Right kidney (tissue), 1 donor: ENCODE measurements around the gene ZPR1.
"Not testable (repeated sequence)": the region's sequence is repeated elsewhere in the genome, so short reads cannot be mapped to it uniquely, and the experiment has no call there.

Experiments used
- DNase-seq: peaks from one replicate; pipeline ENCODE4 v3.0.0-alpha.2; 2016

The ZPR1 gene

DNA sequence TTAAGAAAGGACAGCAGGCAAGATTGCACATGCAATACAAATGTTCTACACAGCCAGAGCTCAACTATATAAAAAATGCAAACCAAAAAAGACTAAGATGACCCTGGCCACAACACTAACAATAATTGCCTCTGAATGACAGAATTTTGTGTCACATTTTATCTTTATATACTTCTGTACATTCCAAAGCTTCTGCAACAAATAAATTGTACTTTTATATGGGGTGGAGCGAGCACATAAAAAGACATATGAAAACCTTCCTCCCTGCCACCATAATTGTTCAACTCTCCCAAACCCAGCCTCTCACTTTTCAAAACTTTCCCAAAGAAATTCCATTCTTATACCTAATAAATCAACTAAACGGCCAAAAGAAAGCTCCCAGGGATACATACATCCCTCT, 25.7 kb downstream of the ZPR1 start:
- no peak for DNase-seq

DNA sequence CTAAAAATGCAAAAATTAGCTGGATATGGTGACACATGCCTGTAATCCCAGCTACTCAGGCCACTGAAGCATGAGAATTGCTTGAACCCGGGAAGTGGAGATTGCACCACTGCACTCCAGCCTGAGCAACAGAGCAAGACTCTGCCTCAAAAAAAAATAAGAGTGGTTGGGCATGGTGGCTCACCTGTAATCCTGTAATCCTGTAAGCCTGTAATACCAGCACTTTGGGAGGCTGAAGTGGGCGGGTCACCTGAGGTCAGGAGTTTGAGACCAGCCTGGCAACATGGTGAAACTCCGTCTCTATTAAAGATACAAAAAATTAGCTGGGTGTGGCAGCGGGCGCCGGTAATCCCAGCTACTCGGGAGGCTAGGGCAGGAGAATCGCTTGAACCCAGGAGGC, 31.8 kb downstream of the ZPR1 start:
- DNase-seq = not testable (repeated sequence)

DNA sequence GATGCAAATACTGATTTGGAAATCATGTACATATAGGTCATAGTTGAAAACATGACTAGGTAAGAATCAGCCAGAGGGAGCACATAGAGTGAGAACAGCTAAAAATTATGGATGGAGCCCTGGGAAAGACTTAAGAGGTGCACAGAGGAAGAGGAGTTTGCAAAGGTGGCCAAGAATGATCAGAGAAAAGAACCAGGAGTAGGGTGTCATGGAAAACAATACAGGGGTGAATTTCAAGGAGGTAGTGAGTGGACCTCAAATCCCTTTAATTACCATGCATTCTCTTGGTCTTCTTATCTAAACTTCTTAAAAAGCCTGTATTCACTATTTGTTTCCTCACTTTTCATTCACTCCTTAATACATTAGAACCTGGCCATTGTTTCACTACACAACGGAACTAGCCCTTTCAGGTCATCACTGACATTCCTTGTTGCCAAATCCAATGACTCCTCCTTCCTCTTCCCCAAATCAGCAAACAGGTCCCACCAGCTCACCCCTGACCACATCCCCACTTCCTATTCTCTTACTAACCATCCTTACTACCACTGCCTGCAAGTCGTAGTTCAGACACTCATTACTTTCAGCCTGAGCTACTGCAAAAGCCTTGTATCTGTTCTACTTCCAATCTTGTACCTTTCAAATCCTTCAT, 37.6 kb downstream of the ZPR1 start:
- DNase-seq = no peak

DNA sequence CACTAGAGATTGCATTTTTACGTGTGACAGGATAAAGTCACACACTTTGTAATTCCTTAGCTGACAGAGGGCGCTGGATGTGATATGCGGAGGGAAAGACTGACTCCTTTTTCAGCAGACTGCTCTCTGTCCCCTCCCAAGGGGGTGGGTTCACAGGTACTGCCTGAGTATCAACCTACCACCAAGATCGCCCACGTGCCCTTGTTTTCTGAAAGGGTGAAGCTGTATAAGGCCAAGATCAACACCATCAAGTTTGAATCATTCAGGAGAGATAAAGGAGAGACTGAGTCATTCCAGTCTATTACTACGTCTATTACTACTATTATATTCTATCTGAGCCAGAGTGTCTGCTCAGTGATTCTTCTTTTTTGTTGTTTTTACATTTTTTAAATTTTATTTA, 45.7 kb downstream of the ZPR1 start:
- no peak for DNase-seq

DNA sequence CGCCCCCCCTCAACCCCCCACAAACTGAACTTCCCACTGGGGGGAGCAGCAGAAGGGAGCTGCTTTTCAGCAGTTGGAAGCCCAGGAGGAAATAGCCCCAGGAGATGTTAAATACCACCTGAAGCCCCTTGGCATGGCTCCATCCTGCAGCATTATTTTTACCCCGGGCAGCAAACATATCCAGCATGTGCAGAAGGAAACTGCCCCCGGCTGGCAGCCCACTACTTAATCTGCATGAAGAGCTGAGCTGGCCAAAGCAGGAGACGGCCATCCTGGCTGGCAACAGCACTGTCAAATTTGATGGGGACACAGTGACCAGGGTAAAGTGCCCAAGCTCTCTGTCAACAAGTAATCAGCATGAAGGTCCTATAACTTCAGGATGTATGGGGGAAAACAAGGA, 47.1 kb downstream of the ZPR1 start:
- no peak for DNase-seq

DNA sequence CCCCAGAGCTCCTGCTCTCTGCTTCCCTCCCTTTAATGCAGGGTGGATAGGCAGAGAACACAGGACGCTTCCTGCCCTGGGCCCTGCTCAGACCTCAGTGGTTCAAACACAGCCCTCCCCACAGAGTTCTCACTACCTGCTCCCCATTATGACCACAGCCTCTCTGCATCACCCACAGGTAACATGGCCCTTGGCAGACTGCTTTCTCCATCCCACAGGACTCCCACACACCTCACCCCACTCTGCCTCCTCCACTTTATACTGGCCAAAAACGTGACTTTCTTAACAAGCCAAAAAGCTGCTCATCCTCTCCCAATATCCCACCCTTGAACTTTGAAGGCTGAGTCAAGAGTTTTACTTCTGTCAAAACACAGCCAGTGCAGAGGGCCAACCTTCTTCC, 48.8 kb downstream of the ZPR1 start:
- DNase-seq = no peak

DNA sequence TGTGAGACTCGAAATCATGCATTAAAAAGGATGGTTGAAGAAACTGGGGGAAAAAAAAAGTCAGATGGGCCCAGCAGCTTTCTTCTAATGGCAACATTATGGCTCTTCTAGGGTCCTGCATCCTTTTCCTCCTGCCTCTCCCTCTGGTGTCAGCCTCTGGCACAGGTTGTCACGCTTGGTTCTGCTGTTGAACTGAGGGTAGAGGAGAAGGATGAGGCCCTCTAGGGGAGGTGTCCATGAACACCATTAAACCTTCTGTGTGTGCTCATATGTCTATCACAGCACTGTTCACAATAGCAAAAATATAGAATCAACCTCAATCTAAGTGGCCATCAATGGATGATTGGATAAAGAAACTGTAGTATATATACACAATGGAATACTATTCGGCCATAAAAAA, 51.1 kb downstream of the ZPR1 start:
- no peak for DNase-seq

DNA sequence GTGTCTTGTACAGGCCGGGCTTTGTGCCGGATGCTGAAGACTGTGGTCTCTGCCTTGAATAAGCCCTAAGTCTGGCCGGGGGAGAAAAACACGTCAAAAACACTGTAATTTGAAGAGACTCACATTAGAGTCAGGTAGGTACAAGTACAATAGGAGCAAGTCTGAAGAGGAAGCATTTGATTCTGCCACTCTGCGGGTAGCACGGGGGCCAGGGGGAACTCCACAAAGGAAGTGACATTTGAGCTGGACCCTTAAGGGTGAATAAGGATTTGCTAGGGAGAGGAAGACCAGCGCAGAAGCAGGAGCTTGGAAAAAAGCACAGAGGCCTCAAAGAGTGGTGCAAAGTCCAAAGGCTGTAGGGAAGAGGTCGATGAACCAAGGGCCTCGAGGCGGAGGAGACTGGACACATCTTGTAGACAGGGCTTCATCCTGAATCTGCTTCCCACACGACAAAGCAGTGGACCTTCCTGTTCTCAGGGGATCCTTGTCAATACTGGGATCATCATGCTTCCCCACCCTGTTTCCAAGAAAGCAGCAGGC, 53.8 kb downstream of the ZPR1 start:
- no peak for DNase-seq

DNA sequence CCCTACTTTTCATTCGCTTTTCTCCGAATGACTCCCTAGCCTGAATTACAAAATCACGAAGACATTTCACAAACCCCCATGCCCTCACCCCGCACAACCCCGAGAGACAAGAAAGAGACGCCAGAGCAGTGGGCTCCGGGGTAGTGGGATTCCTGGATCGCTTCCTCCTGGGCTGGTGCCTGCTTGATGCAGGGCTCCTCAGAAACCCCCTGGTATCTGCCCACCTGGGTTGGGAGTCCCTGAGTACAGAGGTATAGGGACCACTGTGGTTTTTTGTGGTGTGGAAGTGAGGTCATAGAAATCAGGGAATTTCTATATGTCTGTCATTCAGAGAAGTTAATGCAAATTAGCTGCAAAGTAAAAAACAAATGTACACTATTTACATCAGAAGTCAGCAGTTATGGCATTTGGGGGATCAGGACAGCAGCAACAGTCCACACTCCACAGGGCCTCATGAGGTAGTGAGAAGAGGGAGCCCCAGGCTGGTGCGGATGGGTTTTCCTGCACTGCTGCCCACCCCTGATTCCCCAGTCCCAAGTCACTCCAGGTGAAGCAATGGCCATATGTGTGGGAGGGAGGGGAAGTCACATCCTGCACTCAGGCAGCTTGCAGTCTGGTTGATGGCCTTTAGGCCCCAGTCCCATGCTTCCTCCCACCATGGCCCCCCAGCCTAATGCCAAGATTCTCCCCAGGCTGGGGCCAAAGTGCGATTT, 54.6 kb downstream of the ZPR1 start:
- no peak for DNase-seq

DNA sequence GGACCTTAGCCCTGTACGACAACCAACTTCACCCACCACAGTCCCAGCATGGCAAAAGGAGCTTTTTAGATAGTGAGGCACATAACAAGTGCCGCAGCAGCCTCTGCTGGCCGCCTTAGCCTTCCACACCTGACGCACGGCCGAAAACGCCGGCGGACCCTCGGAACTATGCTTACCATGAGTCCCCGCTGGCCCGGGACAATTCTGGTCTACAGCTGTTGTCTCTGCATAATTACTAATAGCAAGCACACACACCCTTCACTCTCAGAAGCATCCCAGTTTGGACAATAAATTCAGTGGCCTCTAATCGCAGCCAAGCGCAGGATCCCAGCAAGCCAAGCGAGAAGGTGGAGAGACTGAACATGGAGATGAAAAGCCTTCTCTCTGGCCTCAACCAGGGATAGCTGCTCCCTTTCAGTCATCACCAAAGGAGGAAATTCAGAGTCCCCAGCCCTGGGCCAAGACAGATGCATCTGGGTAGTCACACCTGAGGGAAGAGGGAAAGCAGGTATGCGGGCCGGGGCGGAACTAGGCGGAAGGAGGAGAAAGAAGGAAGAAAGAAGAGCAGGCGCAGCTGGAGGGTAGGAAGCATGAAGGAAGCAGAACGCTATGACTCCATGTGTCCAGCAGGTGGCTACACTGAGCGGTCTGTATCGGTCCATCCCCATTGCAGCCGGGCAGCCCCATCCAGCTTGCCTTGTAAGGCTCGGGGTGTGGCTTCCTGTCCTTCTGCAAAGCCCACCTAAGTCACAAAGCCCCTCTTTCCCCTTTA, 55.4 kb downstream of the ZPR1 start:
- DNase-seq = peak; percentile 68

DNA sequence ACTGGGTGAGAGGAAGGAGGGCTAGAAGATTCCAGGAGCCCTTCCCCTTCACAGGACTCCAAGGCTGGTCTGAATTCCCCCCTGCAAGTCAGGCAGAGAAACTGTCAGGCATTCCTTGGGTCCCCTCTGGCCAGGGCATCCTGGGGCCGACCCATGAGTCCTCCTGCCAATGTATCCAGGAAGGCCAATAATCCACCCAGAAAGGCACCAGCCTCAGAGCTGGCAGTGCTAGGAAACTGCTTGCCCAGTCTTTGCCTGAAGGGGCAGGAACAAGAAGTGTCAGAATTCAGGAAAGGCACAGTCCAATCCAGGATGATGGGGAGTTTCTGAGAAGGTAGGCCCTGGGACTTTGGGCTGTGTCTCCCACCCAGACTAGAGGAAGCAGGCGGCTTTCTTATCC, 56.0 kb downstream of the ZPR1 start:
- no peak for DNase-seq

DNA sequence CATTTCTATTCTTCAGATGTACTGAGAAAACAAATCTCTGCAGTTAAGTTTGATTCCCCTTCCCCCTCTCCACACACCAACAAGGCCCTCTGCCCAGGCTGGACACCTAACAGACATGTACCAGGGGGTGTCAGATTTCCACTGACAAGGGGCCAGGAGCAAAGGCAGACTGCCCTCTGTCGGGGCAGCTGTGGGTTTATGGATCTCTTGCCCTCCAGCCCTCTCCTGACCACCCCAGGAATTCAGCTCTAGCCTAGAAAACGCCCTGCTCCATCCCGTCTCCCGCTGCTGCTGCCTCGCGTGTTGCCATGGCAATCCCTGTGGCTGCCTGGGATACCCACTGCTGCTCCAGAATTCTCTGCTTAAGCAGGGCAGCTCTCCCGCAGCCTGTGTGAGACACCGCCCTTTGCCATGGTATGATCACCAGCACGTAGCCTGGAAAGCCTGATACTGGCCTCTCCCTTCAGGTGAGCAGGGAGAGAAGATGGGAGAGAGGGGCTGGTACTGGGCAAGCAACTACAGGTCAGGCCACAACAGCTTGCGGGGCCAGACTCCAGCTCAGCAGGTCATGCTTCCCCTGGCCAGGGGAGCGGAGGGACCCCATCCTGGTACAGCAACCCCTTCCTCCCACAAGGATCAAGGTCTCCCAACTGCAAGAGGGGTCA, 56.6 kb downstream of the ZPR1 start:
- peak; percentile 34 for DNase-seq

DNA sequence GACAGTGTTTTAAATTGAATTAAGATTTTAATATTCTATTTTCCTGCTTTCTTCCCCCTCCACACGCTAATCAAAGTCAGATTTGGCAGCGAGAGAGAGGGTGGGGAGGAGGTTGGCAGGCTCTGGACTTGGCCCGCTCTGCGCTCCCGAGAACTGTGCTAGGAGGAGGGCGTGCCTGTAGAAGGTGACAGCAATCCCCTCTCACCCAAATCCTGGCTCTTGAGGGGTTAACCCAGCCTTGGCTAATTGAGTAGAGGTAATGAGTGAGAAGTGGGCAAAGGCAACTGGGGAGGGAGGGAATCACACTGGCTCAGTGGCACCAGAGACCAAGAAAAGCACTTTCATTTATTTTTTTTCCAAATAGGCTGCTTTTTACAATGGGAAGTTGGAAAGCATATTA, 57.2 kb downstream of the ZPR1 start:
- no peak for DNase-seq

DNA sequence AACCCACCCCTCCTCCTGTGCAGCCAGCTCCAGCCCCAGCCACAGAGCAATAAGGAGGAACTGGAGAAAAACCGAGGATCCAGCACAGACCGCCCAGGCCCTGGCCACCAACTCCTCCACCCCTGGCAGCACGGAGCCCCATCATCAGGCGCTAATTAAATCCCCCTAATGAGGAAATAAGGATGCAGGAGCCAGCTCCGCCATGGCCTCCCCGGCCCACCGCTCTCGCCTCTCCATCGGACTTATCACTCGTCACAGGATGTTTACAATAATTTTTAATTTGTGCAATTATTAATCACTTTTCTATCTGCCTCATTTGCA, 57.6 kb downstream of the ZPR1 start:
- DNase-seq = no peak

DNA sequence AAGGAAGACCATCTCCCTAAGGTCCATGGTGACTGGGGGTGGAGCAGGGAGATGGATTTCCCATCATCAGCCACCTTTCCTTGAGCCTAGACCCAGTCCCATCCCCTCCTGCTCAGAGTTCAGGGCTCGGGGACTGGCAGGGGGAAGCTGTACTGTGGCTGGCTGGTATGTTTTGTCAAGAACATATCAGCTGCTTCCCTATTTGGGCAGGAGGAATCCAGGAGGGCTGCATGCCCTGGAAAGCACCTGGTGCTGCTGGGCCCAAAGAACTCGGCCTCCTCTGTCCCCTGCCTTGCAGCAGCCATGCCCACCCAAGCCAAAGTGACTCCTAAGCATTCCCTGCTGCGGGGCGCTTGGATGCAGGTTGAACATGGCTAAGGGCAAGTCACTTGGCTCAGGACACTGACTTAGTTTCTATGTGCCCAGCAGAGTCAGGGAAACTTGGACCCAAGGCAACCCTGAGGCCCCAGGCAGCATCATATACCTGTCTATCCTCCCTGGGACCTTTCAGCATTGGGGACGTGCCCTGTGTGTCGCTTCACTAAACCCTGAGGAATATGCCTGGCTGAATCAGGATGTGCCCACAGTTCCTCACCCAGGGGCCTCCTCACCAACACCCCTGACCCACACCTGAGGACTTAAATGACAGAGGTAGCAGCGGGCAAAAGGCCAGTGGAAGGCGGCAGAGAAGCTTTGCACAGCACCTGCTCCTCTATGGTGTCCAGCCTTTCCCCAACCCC, 58.2 kb downstream of the ZPR1 start:
- DNase-seq = no peak

DNA sequence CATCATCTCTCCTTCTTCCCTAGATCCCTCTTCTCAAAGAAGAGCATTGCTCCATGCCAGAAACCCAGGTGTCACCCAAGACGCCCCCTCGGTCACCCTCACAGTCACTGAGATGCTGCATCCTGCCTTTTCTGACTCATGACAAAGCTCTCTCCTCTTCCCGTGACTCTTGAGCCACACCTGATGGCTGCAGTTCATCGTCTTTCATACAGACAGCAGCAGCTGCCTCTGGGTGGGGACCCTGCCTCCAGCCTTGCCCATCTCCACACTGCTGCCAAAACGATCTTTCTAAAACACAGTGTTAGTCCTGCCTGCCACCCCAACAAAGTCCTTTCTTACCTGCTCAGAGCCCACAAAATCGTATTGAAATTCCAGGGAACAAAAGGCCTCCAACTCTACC, 59.8 kb downstream of the ZPR1 start:
- DNase-seq = no peak

DNA sequence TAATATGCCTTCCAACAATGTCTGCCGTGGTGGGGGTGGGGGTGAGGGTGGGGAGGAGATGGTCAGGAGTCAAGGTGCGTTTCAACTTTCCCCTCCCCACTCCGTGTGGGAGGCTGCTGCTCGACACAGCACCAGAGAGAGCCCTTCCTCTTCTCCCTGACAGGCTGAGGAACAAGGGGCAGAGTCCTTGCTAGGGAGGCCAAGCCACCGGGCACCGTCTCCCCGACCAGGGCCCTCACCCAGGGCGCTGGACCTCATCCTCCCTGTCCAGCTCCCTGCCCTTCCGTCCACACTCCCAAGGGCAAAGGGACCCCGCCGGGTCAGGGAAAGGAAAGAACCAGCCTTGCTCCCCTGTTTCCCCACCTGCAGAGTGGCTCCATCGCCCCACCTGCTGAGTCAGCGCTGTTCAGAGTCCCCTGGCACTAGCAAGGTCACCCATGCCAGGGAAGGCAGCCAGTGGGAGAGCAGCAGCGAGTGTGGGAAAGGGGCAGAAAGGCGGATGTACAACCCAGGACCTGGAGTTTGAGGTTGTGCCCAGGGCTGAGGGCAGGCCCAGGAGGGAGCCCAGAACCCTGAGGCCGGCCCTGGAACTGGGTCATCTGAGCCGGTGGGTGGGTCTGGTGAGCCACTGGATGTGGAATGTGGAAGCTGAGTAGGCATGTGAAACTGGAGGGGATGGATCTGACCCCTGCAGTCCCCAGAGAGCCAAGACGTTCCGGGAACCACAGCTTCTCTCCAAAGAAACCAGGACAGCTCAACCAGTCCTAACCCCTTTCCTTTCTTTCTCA, 62.2 kb downstream of the ZPR1 start:
- no peak for DNase-seq

DNA sequence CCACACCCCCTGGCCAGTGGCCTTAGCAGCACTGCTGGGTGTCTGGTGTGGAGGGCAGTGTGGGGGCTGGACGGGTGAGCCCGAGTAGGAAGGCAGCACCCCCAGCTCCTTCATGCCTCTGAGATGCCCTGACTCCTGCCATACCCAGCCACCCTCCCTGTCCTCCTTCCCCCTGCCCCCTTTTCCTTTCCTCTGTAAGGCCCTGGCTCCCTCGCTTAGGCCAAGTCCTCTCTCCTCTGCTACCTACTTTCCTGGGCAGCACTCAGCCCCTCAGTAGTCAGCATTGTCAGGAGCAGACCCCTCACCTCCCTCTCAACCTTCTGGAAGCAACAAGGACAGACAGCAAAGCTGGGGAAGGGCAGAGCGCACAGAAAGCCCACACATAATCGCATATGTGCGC, 63.0 kb downstream of the ZPR1 start:
- no peak for DNase-seq
